Sigmoid colon (tissue), 4 donors: Measurements from ENCODE around the gene FRS3.

Experiments
- EP300 ChIP-seq, 4 donors: sonication (generic); formaldehyde crosslinking; IDR thresholded peaks; one replicate each; pipeline ENCODE4 v1.6.1; 2017; ENCODE audit warnings: antibody characterized with exemption in 4 of 4
- POLR2A ChIP-seq, 2 donors: fragments of 450-650 bp; IDR thresholded peaks; one replicate each; pipeline ENCODE4 v1.6.1; 2016; ENCODE audit warnings: antibody characterized with exemption in 2 of 2, mild to moderate bottlenecking in 2 of 2, moderate library complexity in 2 of 2
- POLR2AphosphoS5 ChIP-seq, 4 donors: sonication (generic); formaldehyde crosslinking; IDR thresholded peaks; one replicate each; pipeline ENCODE4 v1.6.1; 2017; ENCODE audit warnings: antibody characterized with exemption in 4 of 4

- TF ChIP-seq EP300 (IDR thresholded peaks at IDR 0.05), result no peak
- TF ChIP-seq POLR2A (IDR thresholded peaks at IDR 0.05), result no peak
- no peak for TF ChIP-seq POLR2AphosphoS5 (IDR thresholded peaks at IDR 0.05)
These were observed 44.9 kb downstream of the FRS3 start for GRCh38 chr6:41734666-41735426.
